PFSK-1 (cell line): Measurements from ENCODE around the gene LINC00632.

Experiments used
- FOXP2 ChIP-seq: optimal IDR thresholded peaks from 2 replicates; pipeline ENCODE3; 2011; ENCODE audit warnings: borderline replicate concordance, control low read depth, inconsistent platforms; ENCODE audit not compliant: insufficient read depth; ENCODE audit errors: extremely low read length, extremely low read depth
- POLR2AphosphoS5 ChIP-seq: IDR thresholded peaks from 2 replicates; pipeline ENCODE4 v1.6.1; 2012; ENCODE audit warnings: low read depth, mild to moderate bottlenecking, control low read depth, low read length, moderate library complexity
- SIN3A ChIP-seq: IDR thresholded peaks from 2 replicates; pipeline ENCODE4 v1.6.1; 2012; ENCODE audit warnings: mild to moderate bottlenecking, low read length, moderate library complexity, borderline replicate concordance; ENCODE audit not compliant: insufficient read depth
- TAF1 ChIP-seq: IDR thresholded peaks from 2 replicates; pipeline ENCODE4 v1.6.1; 2012; ENCODE audit warnings: low read length, control low read depth, borderline replicate concordance; ENCODE audit not compliant: insufficient read depth
- TF ChIP-seq, protein P1 (sequence below), 2 experiments: IDR thresholded peaks; 2 replicates each; pipeline versions ENCODE4 v1.6.1 to v1.8.0; 2011 to 2012; ENCODE audit warnings: low read depth in 2 of 2, low read length in 2 of 2, control low read depth in 1 of 2, inconsistent platforms in 1 of 2, mild to moderate bottlenecking in 1 of 2, moderate library complexity in 1 of 2; ENCODE audit not compliant: insufficient read depth in 1 of 2

Gene LINC00632

DNA sequence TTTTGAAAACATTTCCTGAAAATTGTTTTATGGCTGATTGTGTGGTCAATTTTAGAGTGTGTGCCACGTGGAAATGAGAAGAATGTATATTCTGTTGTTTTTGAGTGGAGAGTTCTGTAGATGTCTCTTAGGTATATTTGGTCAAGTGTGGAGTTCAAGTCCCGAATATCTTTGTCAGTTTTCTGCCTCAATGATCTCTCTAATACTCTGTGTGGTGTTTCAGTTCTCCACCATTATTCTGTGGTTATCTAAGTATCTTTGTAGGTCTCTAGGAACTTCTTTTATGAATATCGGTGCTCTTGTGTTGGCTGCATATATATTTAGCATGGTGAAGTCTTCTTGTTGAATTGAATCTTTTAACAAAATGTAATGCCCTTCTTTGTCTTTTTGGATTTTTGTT is 113.3 kb downstream of the LINC00632 start:
- TF ChIP-seq, protein P1, sequence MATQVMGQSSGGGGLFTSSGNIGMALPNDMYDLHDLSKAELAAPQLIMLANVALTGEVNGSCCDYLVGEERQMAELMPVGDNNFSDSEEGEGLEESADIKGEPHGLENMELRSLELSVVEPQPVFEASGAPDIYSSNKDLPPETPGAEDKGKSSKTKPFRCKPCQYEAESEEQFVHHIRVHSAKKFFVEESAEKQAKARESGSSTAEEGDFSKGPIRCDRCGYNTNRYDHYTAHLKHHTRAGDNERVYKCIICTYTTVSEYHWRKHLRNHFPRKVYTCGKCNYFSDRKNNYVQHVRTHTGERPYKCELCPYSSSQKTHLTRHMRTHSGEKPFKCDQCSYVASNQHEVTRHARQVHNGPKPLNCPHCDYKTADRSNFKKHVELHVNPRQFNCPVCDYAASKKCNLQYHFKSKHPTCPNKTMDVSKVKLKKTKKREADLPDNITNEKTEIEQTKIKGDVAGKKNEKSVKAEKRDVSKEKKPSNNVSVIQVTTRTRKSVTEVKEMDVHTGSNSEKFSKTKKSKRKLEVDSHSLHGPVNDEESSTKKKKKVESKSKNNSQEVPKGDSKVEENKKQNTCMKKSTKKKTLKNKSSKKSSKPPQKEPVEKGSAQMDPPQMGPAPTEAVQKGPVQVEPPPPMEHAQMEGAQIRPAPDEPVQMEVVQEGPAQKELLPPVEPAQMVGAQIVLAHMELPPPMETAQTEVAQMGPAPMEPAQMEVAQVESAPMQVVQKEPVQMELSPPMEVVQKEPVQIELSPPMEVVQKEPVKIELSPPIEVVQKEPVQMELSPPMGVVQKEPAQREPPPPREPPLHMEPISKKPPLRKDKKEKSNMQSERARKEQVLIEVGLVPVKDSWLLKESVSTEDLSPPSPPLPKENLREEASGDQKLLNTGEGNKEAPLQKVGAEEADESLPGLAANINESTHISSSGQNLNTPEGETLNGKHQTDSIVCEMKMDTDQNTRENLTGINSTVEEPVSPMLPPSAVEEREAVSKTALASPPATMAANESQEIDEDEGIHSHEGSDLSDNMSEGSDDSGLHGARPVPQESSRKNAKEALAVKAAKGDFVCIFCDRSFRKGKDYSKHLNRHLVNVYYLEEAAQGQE (IDR thresholded peaks at IDR 0.05; ENCODE audit: insufficient read depth in 1 of 2, low read depth in 2 of 2, low read length in 2 of 2), result no peak
- TF ChIP-seq POLR2AphosphoS5 (no peak), TAF1 (no peak), FOXP2 (no peak)

DNA sequence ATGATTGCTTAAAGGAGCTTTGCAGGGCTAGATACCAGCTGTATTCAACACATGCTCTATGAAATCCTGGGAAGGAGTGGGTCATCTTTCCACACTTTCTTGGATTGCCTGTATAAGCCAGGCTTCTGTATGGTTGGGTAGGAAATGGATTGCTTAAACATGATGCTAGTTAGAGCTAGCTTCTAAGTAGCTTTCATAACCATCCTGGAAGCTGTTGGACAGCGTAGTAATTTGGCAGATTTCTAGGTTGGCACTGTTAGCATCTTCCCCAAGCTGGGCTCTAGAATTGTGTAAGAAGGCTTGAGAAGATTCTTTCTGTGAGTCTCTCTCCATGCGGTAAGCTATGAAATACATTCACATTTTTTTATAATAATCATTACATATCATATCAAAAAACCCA is 127.3 kb downstream of the LINC00632 start:
- no peak for TF ChIP-seq FOXP2
- TF ChIP-seq, protein P1 (IDR thresholded peaks at IDR 0.05; ENCODE audit: insufficient read depth in 1 of 2, low read depth in 2 of 2, low read length in 2 of 2), result no peak
- no peak for TF ChIP-seq SIN3A
- no peak for TF ChIP-seq TAF1
- no peak for TF ChIP-seq POLR2AphosphoS5
